ENCODE data around the gene DDIT4. TPM values are rescaled to one million over a fixed set of nuclear protein-coding genes. Genes with fewer than 3 reads are reported as not detected.
"Not testable (repeated sequence)": the region's sequence is repeated elsewhere in the genome, so short reads cannot be mapped to it uniquely, and the experiment has no call there.

DDIT4 gene
- total RNA-seq, 4 donors from 2014 or later = 77.4 to 247 (median 146) TPM

- Histone ChIP-seq H3K27me3 (no peaks in the 10 kb centered on the region), H3K27ac (replicated peaks in 1 of 4) (peak overlapping the region; percentile 93 to 97 (median 94)), H3K36me3 (no peaks in the 10 kb centered on the region), H3K4me3 (no peak overlapping the region), H3K9me3 (no peaks in the 10 kb centered on the region), H3K4me1 (peaks cover 77 to 89% (median 79%) of the 10 kb centered on the region in 4 donors)
- DNase-seq (ENCODE audit: extremely low spot score) = peak; percentile 93
- WGBS = 53% methylated on average over 11 of the region's 11 CpGs
- TF ChIP-seq POLR2A (IDR thresholded peaks at IDR 0.05; ENCODE audit: low read depth) = no peak
- TF ChIP-seq CTCF (IDR thresholded peaks at IDR 0.05) = peak; percentile 21 to 51 (median 45)
- peak; percentile 89 to 90 for TF ChIP-seq POLR2AphosphoS5 (IDR thresholded peaks at IDR 0.05)
- TF ChIP-seq EP300 (IDR thresholded peaks at IDR 0.05) = peak; percentile 61
- intact Hi-C loops (cut with DNase I) = no loop called here
Measured at GRCh38 chr10:72243822-72244437, 29.8 kb upstream of the DDIT4 start.

GRCh38 chr10:72244573-72245038, 29.1 kb upstream of the DDIT4 start:
- Histone ChIP-seq H3K36me3 (no peaks in the 10 kb centered on the region), H3K27ac (replicated peaks in 1 of 4) (peak overlapping the region; percentile 93 to 97 (median 94)), H3K4me3 (no peak overlapping the region), H3K9me3 (no peaks in the 10 kb centered on the region), H3K4me1 (peaks cover 83 to 89% (median 86%) of the 10 kb centered on the region in 4 donors), H3K27me3 (no peaks in the 10 kb centered on the region)
- intact Hi-C loops (cut with DNase I) = no loop called here
- TF ChIP-seq POLR2A (IDR thresholded peaks at IDR 0.05; ENCODE audit: low read depth) (no peak), EP300 (IDR thresholded peaks at IDR 0.05) (no peak), POLR2AphosphoS5 (IDR thresholded peaks at IDR 0.05) (no peak), CTCF (IDR thresholded peaks at IDR 0.05) (no peak)
- 53% methylated on average over 5 of the region's 5 CpGs for WGBS
- no peak for DNase-seq (ENCODE audit: extremely low spot score)

- no peak for DNase-seq (ENCODE audit: extremely low spot score)
- Histone ChIP-seq H3K27ac (replicated peaks in 1 of 4) (peak overlapping the region; percentile 93 to 97 (median 94)), H3K9me3 (no peaks in the 10 kb centered on the region), H3K36me3 (no peaks in the 10 kb centered on the region), H3K4me3 (no peak overlapping the region), H3K4me1 (peaks cover 98 to 100% (median 100%) of the 10 kb centered on the region in 4 donors), H3K27me3 (no peaks in the 10 kb centered on the region)
- TF ChIP-seq POLR2A (IDR thresholded peaks at IDR 0.05; ENCODE audit: low read depth) (no peak), POLR2AphosphoS5 (IDR thresholded peaks at IDR 0.05) (no peak), CTCF (IDR thresholded peaks at IDR 0.05) (no peak), EP300 (IDR thresholded peaks at IDR 0.05) (no peak)
- WGBS = 11% methylated on average over 3 of the region's 3 CpGs
- intact Hi-C loops (cut with DNase I) = no loop called here
Measured at GRCh38 chr10:72245949-72246525, 27.7 kb upstream of the DDIT4 start.

GRCh38 chr10:72248468-72249151, 25.1 kb upstream of the DDIT4 start:
- Histone ChIP-seq H3K27me3 (no peaks in the 10 kb centered on the region), H3K4me1 (peaks cover 98 to 100% (median 100%) of the 10 kb centered on the region in 4 donors), H3K27ac (replicated peaks in 1 of 4) (peak overlapping the region; percentile 93 to 97 (median 94)), H3K4me3 (peak overlapping the region; percentile 34 to 46 (median 36)), H3K36me3 (no peaks in the 10 kb centered on the region), H3K9me3 (no peaks in the 10 kb centered on the region)
- DNase-seq (ENCODE audit: extremely low spot score) = peak; percentile 95
- TF ChIP-seq EP300 (IDR thresholded peaks at IDR 0.05) (peak; percentile 90), POLR2A (IDR thresholded peaks at IDR 0.05; ENCODE audit: low read depth) (no peak), POLR2AphosphoS5 (IDR thresholded peaks at IDR 0.05) (peak; percentile 96 to 97), CTCF (IDR thresholded peaks at IDR 0.05) (peak in 1 of 3 experiments; percentile 12)
- 23% methylated on average over 10 of the region's 10 CpGs for WGBS
- intact Hi-C loops (cut with DNase I) = no loop called here

GRCh38 chr10:72249176-72249862, 24.4 kb upstream of the DDIT4 start:
- peak overlapping the region; percentile 93 to 97 (median 94) for H3K27ac ChIP-seq (replicated peaks in 1 of 4)
- DNase-seq (ENCODE audit: extremely low spot score); H3K9me3 ChIP-seq; H3K27me3 ChIP-seq; H3K36me3 ChIP-seq; intact Hi-C loops (cut with DNase I): not testable (repeated sequence)
- peaks cover 98 to 100% (median 100%) of the 10 kb centered on the region in 4 donors for H3K4me1 ChIP-seq
- 92% methylated on average over 17 of the region's 17 CpGs for WGBS
- H3K4me3 ChIP-seq = peak overlapping the region in 2 of 4 donors; percentile 36 to 46
